ENCODE results near the gene TAP1. TPM values are rescaled to one million over a fixed set of nuclear protein-coding genes. Genes with fewer than 3 reads are reported as not detected.

The TAP1 gene
- total RNA-seq: 10 to 100 TPM in 1 of 2 donors, 1 to 10 TPM in 1; 7.9 to 12.2 TPM

- ATAC-seq (peak; percentile 91), DNase-seq (peak; percentile 93 to 97 (median 95))
- H3K4me3 ChIP-seq: peak within 1 kb of the TSS; percentile 74 to 81
- H3K4me1 ChIP-seq: peaks cover 20% of the 10 kb centered on the region
- WGBS, 2 donors: 0% methylated on average over 41 to 65 of the region's 68 CpGs
- H3K27ac ChIP-seq: peak within 1 kb of the TSS; percentile 95 to 98 (median 98)
- intact Hi-C loops (cut with DNase I): no loop called here
- no peaks in the 10 kb centered on the region for H3K9me3 ChIP-seq
- TF ChIP-seq POLR2A (IDR thresholded peaks at IDR 0.05) (peak; percentile 73 to 97 (median 91)), CTCF (IDR thresholded peaks at IDR 0.05) (peak; percentile 79 to 99 (median 96))
- no peaks in the 10 kb centered on the region for H3K36me3 ChIP-seq (replicated peaks in 1 of 2; ENCODE audit: insufficient read depth in 1 of 2, low read depth in 2 of 2)
- no peaks in the 10 kb centered on the region for H3K27me3 ChIP-seq
These were observed at the start of gene TAP1, which contains the start of gene PSMB9 for GRCh38 chr6:32853541-32854375. TAP1 (minus strand) TSS chr6:32853704; CDS start chr6:32853636, 68 bp downstream. PSMB9 (plus strand) TSS chr6:32854192; CDS start chr6:32854230, 38 bp downstream.

GRCh38 chr6:32895006-32895345 is 41.5 kb upstream of the TAP1 start:
- TF ChIP-seq CTCF (IDR thresholded peaks at IDR 0.05) (no peak), POLR2A (IDR thresholded peaks at IDR 0.05) (no peak)
- WGBS, 2 donors: 0% methylated on average over 8 of the region's 8 CpGs
- Histone ChIP-seq H3K4me3 (peak overlapping the region; percentile 63 to 86), H3K27me3 (no peaks in the 10 kb centered on the region), H3K36me3 (replicated peaks in 1 of 2; ENCODE audit: insufficient read depth in 1 of 2, low read depth in 2 of 2) (no peaks in the 10 kb centered on the region), H3K27ac (peak overlapping the region; percentile 84 to 93 (median 90)), H3K9me3 (no peaks in the 10 kb centered on the region), H3K4me1 (peaks cover 24% of the 10 kb centered on the region)
- ATAC-seq (peak; percentile 5), DNase-seq (no peak)
- intact Hi-C loops (cut with DNase I): no loop called here

- Histone ChIP-seq H3K27me3 (no peaks in the 10 kb centered on the region), H3K27ac (peak overlapping the region; percentile 84 to 93 (median 90)), H3K9me3 (no peaks in the 10 kb centered on the region), H3K4me3 (peak overlapping the region; percentile 63 to 86), H3K4me1 (peaks cover 24% of the 10 kb centered on the region), H3K36me3 (replicated peaks in 1 of 2; ENCODE audit: insufficient read depth in 1 of 2, low read depth in 2 of 2) (no peaks in the 10 kb centered on the region)
- peak in 2 of 7 experiments; percentile 4 to 9 for TF ChIP-seq CTCF (IDR thresholded peaks at IDR 0.05)
- peak; percentile 83 to 93 (median 92) for TF ChIP-seq POLR2A (IDR thresholded peaks at IDR 0.05)
- WGBS, 2 donors: 0% methylated on average over 16 to 61 of the region's 61 CpGs
- DNase-seq (peak; percentile 94 to 96 (median 94)), ATAC-seq (peak; percentile 98)
- intact Hi-C loops (cut with DNase I): no loop called here
These were observed 40.8 kb upstream of the TAP1 start for GRCh38 chr6:32894085-32895005.

- Histone ChIP-seq H3K4me3 (no peak overlapping the region), H3K9me3 (no peaks in the 10 kb centered on the region), H3K4me1 (peaks cover 22% of the 10 kb centered on the region), H3K36me3 (replicated peaks in 1 of 2; ENCODE audit: insufficient read depth in 1 of 2, low read depth in 2 of 2) (no peaks in the 10 kb centered on the region), H3K27me3 (no peaks in the 10 kb centered on the region), H3K27ac (no peak overlapping the region)
- 56 to 57% methylated on average over 1 of the region's 1 CpG for WGBS, 2 donors
- TF ChIP-seq CTCF (IDR thresholded peaks at IDR 0.05) (no peak), POLR2A (IDR thresholded peaks at IDR 0.05) (no peak)
- ATAC-seq (no peak), DNase-seq (no peak)
- intact Hi-C loops (cut with DNase I): no loop called here
These were observed 37.3 kb upstream of the TAP1 start for GRCh38 chr6:32890831-32891230.
